ENCODE measurements around the gene SUCO. TPM values are rescaled to one million over a fixed set of nuclear protein-coding genes. Genes with fewer than 3 reads are reported as not detected.

SUCO gene
- total RNA-seq, 1 experiment from 2014 or later = 37.7 TPM

DNA sequence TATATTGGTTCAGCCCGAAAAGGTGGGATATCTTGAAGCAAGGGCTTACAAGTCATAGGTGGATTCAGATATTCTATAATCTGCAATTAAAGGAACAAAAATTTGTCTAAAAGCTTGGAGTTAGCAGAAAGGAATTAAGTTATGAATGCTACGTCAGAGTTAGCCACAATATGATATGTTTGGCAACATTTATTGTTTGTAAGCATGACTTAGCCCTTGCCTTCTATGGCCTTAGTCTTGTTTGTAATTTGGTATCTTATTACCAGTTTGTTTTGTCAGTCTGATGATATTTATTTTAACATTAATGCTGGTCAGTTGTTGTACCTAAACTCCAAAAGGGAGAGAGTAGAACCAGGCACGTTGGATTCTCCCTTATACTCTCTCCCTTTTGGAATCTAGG lies 43.1 kb upstream of the SUCO start:
- no peak overlapping the region for H3K27ac Mint-ChIP-seq
- no peaks in the 10 kb centered on the region for H3K23me2 ChIP-seq (ENCODE audit: insufficient read length, low read depth, low read length, poor library complexity, severe bottlenecking)

More for the DNA sequence above, 43.1 kb upstream of the SUCO start:
- no peak overlapping the region for H4K91ac ChIP-seq (ENCODE audit: insufficient read length, low read depth, low read length)
- Mint-ChIP-seq H3K36me3 (ENCODE audit: insufficient read depth in 1 of 3, low read depth in 3 of 3) (no peaks in the 10 kb centered on the region), H3K27me3 (ENCODE audit: low read depth) (no peaks in the 10 kb centered on the region; the same call in 1 of the 2 replicates), H3K4me1 (no peaks in the 10 kb centered on the region), H3K4me3 (no peak overlapping the region), H3K9me3 (no peaks in the 10 kb centered on the region)
- no peak overlapping the region for H3K23ac ChIP-seq (ENCODE audit: insufficient read length, low read depth, low read length)
- no peaks in the 10 kb centered on the region for H3K79me1 ChIP-seq (ENCODE audit: insufficient read depth, low read depth, low read length, poor library complexity, severe bottlenecking)
- H2BK12ac ChIP-seq (ENCODE audit: insufficient read length, low read depth, low read length) = no peak overlapping the region
- H3K4me2 ChIP-seq (ENCODE audit: insufficient read depth, insufficient read length, low read length) = no peak overlapping the region
- TF ChIP-seq, protein P1, sequence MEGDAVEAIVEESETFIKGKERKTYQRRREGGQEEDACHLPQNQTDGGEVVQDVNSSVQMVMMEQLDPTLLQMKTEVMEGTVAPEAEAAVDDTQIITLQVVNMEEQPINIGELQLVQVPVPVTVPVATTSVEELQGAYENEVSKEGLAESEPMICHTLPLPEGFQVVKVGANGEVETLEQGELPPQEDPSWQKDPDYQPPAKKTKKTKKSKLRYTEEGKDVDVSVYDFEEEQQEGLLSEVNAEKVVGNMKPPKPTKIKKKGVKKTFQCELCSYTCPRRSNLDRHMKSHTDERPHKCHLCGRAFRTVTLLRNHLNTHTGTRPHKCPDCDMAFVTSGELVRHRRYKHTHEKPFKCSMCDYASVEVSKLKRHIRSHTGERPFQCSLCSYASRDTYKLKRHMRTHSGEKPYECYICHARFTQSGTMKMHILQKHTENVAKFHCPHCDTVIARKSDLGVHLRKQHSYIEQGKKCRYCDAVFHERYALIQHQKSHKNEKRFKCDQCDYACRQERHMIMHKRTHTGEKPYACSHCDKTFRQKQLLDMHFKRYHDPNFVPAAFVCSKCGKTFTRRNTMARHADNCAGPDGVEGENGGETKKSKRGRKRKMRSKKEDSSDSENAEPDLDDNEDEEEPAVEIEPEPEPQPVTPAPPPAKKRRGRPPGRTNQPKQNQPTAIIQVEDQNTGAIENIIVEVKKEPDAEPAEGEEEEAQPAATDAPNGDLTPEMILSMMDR (conservative IDR thresholded peaks at IDR 0.05) = no peak
- no CpG with 5 or more reads among the region's 3 CpGs for WGBS (ENCODE audit: extremely low coverage, insufficient read length, low lambda C conversion rate)
- no peaks in the 10 kb centered on the region for H3K4me1 ChIP-seq (ENCODE audit: insufficient read depth, low read length)
- no peak overlapping the region for H2BK5ac ChIP-seq (ENCODE audit: insufficient read length, low read length)
- no peak overlapping the region for H3K14ac ChIP-seq (ENCODE audit: insufficient read depth, low read length)
- DNase-seq = no peak
- H2BK15ac ChIP-seq (ENCODE audit: low read depth, low read length) = no peak overlapping the region
- H4K20me1 ChIP-seq (ENCODE audit: control insufficient read depth, insufficient read depth, insufficient read length) = no peaks in the 10 kb centered on the region
- no peak overlapping the region for H3K9ac ChIP-seq (ENCODE audit: extremely low read depth, insufficient read length, low read length)
- no peak overlapping the region for H3T11ph ChIP-seq (ENCODE audit: low read length)
- no peak overlapping the region for H4K5ac ChIP-seq (ENCODE audit: insufficient read length, low read depth, low read length)
- no peak overlapping the region for H4K8ac ChIP-seq (replicated peaks; ENCODE audit: insufficient read length, low read depth, low read length)
- H2BK120ac ChIP-seq (ENCODE audit: low read depth, low read length, poor library complexity, severe bottlenecking) = no peak overlapping the region
- H3K18ac ChIP-seq (ENCODE audit: insufficient read length, low read depth, low read length) = no peak overlapping the region
- no peak overlapping the region for H3K27ac ChIP-seq (ENCODE audit: insufficient read length, low read depth, low read length)
- no peaks in the 10 kb centered on the region for H3K27me3 ChIP-seq (ENCODE audit: insufficient read depth, low read length)
- H2AFZ ChIP-seq (ENCODE audit: low read length) = no peak overlapping the region
- no peak overlapping the region for H3K4ac ChIP-seq (ENCODE audit: low read depth, low read length)
- no peak overlapping the region for H2BK20ac ChIP-seq (ENCODE audit: low read depth, low read length, poor library complexity, severe bottlenecking)
- no peak overlapping the region for H3K56ac ChIP-seq (ENCODE audit: insufficient read length, low read depth, low read length)
- H3K9me3 ChIP-seq (ENCODE audit: control insufficient read depth, low read depth, low read length) = no peaks in the 10 kb centered on the region
- H3K79me2 ChIP-seq (ENCODE audit: insufficient read depth, low read length) = no peaks in the 10 kb centered on the region
- no peak overlapping the region for H2AK5ac ChIP-seq (ENCODE audit: insufficient read length, low read length)

Data from H9 (cell line).